A549 treated with DMSO at 1 μM for 4 hours (cell line): ENCODE results near the gene FAM184A. TPM values are rescaled to one million over a fixed set of nuclear protein-coding genes. Genes with fewer than 3 reads are reported as not detected.

ENCODE experiments used
- total RNA-seq: library from RNA; stranded (reverse); fragments of 200-300 nt; extraction: Qiagen RNA extraction; gene quantifications from 5 replicates; pipeline ENCODE4 v1.2.3, GENCODE V29; 2022; ENCODE audit warnings: low read depth

FAM184A gene
- 0.07 TPM in 1 of 5 replicates, not detected in the others for total RNA-seq

GRCh38 chr6:119078376-119079282 is at the start of gene FAM184A:
Gene FAM184A, minus strand, starts transcription at chr6:119078664. Its CDS starts 365 bp downstream, at chr6:119078299.

GRCh38 chr6:118934461-118935330 is 143.8 kb downstream of the FAM184A start, which contains the start of gene MCM9:
Gene MCM9, minus strand, starts transcription at chr6:118935159. Its CDS starts 3,436 bp downstream, at chr6:118931723.

Other genes starting within 250 kb of the FAM184A start
- gene ASF1A, start 184.5 kb downstream of the FAM184A start, total RNA-seq: 9.6 to 12.6 TPM (median 10.8 TPM) in 5 replicates
- gene MCM9, start 143.5 kb downstream of the FAM184A start, total RNA-seq: 4.8 to 6.6 TPM (median 6.1 TPM) in 5 replicates